H1 (cell line): ENCODE results near the gene FMO4. TPM values are rescaled to one million over a fixed set of nuclear protein-coding genes. Genes with fewer than 3 reads are reported as not detected.

ENCODE experiments used
- CTCF ChIA-PET: fragments of 300-600 bp; sonication (Branson Sonifier 250); formaldehyde crosslinking; loops from one replicate; lab custom pipeline; 2021; ENCODE audit not compliant: partially characterized antibody; lab: Charles Lee
- POLR2A ChIA-PET: fragments of 300-600 bp; sonication (Branson Sonifier 250); formaldehyde crosslinking; loops from one replicate; lab custom pipeline; 2021; ENCODE audit warnings: inconsistent platforms; ENCODE audit not compliant: partially characterized antibody; lab: Charles Lee
- DNase-seq, 2 experiments: peaks; one replicate each; pipeline versions ENCODE4 v3.0.0 to v3.0.0-alpha.2; 2010 to 2022; ENCODE audit warnings: low spot score in 2 of 2, low read depth in 1 of 2, mixed read lengths in 1 of 2
- FAIRE-seq: peaks from 2 replicates; lab custom pipeline; 2011; peaks lifted over from hg19 to GRCh38; lab: Jason Lieb, UNC
- H2AFZ ChIP-seq: 2 replicates; pipeline ENCODE4 v1.8.1; 2012; ENCODE audit warnings: low read length, inconsistent platforms
- H2AK5ac ChIP-seq: 2 replicates; pipeline ENCODE4 v1.6.1; 2013; ENCODE audit warnings: low read depth, low read length
- H2BK120ac ChIP-seq: replicated peaks from 2 replicates; pipeline ENCODE3; 2013; ENCODE audit warnings: low read depth, low read length, inconsistent platforms
- H2BK12ac ChIP-seq: 2 replicates; pipeline ENCODE4 v1.6.1; 2013; ENCODE audit warnings: low read depth, low read length
- H2BK15ac ChIP-seq: 2 replicates; pipeline ENCODE4 v1.6.1; 2013; ENCODE audit warnings: low read length
- H2BK20ac ChIP-seq: 2 replicates; pipeline ENCODE4 v1.6.1; 2013; ENCODE audit warnings: low read length
- H2BK5ac ChIP-seq: 2 replicates; pipeline ENCODE4 v1.6.1; 2013; ENCODE audit warnings: low read depth, low read length
- H3K14ac ChIP-seq: 2 replicates; pipeline ENCODE4 v1.6.1; 2013; ENCODE audit warnings: inconsistent platforms; ENCODE audit not compliant: insufficient read length
- H3K18ac ChIP-seq: 2 replicates; pipeline ENCODE4 v1.6.1; 2013; ENCODE audit warnings: low read length; ENCODE audit errors: extremely low read depth
- H3K23ac ChIP-seq: 2 replicates; pipeline ENCODE4 v1.6.1; 2013; ENCODE audit warnings: inconsistent platforms; ENCODE audit not compliant: insufficient read length
- H3K23me2 ChIP-seq: 2 replicates; pipeline ENCODE4 v1.6.1; 2013; ENCODE audit warnings: low read depth, low read length
- H3K27ac ChIP-seq: 2 replicates; pipeline ENCODE4 v1.6.1; 2011; ENCODE audit warnings: low read depth, low read length, inconsistent platforms
- H3K27me3 ChIP-seq, 4 experiments: replicated peaks in 1 of 4; 1 replicate in 1 of 4; 2 replicates in 3 of 4; pipeline versions ENCODE4 v1.6.1 to v1.8.1; 2011 to 2013; ENCODE audit warnings: low read length in 3 of 4, mild to moderate bottlenecking in 3 of 4, inconsistent platforms in 2 of 4, mixed read lengths in 2 of 4, moderate library complexity in 1 of 4; ENCODE audit not compliant: control insufficient read depth in 3 of 4, insufficient read depth in 3 of 4; ENCODE audit errors: extremely low read depth in 1 of 4
- H3K36me3 ChIP-seq, 4 experiments: 2 replicates each; pipeline versions ENCODE4 v1.6.1 to v1.8.1; 2011 to 2013; ENCODE audit warnings: mild to moderate bottlenecking in 4 of 4, low read length in 3 of 4, moderate library complexity in 2 of 4, control low read depth in 1 of 4, inconsistent platforms in 1 of 4; ENCODE audit not compliant: insufficient read depth in 4 of 4, control insufficient read depth in 2 of 4
- H3K4ac ChIP-seq: replicated peaks from 2 replicates; pipeline ENCODE3; 2013; ENCODE audit warnings: low read length, low read depth, mixed read lengths, inconsistent platforms; ENCODE audit not compliant: insufficient read length
- H3K4me1 ChIP-seq, 4 experiments: replicated peaks in 1 of 4; 1 replicate in 1 of 4; 2 replicates in 3 of 4; pipeline versions ENCODE4 v1.6.1 to v1.8.1; 2011 to 2013; ENCODE audit warnings: low read length in 3 of 4, inconsistent platforms in 2 of 4, mixed read lengths in 1 of 4; ENCODE audit not compliant: insufficient read depth in 4 of 4, control insufficient read depth in 3 of 4
- H3K4me2 ChIP-seq, 2 experiments: 2 replicates each; pipeline versions ENCODE4 v1.6.1 to v1.8.1; 2011 to 2013; ENCODE audit warnings: low read depth in 2 of 2, low read length in 2 of 2, control low read depth in 1 of 2, inconsistent platforms in 1 of 2, mild to moderate bottlenecking in 1 of 2; ENCODE audit not compliant: insufficient read depth in 1 of 2
- H3K4me3 ChIP-seq, 4 experiments: fragments of 200-600, 300-600 bp in 1 of 4; sonication (generic), shearing (Covaris generic), sonication (Bioruptor Twin) in 1 of 4; 2 replicates each; pipeline versions ENCODE4 v1.5.1 to v1.8.1; 2011 to 2016; ENCODE audit warnings: low read length in 4 of 4, low read depth in 3 of 4, control low read depth in 2 of 4, inconsistent platforms in 2 of 4, mild to moderate bottlenecking in 2 of 4, mixed read lengths in 1 of 4, moderate library complexity in 1 of 4; ENCODE audit not compliant: insufficient read depth in 2 of 4; ENCODE audit errors: extremely low read depth in 1 of 4
- H3K56ac ChIP-seq: replicated peaks from 2 replicates; pipeline ENCODE3; 2013; ENCODE audit warnings: low read depth, mild to moderate bottlenecking, mixed read lengths, low read length, inconsistent platforms; ENCODE audit not compliant: insufficient read length
- H3K79me1 ChIP-seq: 2 replicates; pipeline ENCODE4 v1.6.1; 2013; ENCODE audit warnings: low read depth, low read length, control low read depth
- H3K79me2 ChIP-seq, 2 experiments: 2 replicates each; pipeline versions ENCODE4 v1.6.1 to v1.8.1; 2012 to 2013; ENCODE audit warnings: low read length in 2 of 2, mild to moderate bottlenecking in 2 of 2, inconsistent platforms in 1 of 2; ENCODE audit not compliant: insufficient read depth in 2 of 2, control insufficient read depth in 1 of 2
- H3K9ac ChIP-seq, 4 experiments: replicated peaks in 1 of 4; 1 replicate in 1 of 4; 2 replicates in 3 of 4; pipeline versions ENCODE4 v1.6.1 to v1.8.1; 2011 to 2013; ENCODE audit warnings: low read depth in 3 of 4, low read length in 3 of 4, control low read depth in 2 of 4, mild to moderate bottlenecking in 2 of 4, moderate library complexity in 2 of 4, inconsistent platforms in 1 of 4; ENCODE audit errors: extremely low read depth in 1 of 4
- H3K9me3 ChIP-seq, 2 experiments: 2 replicates each; pipeline versions ENCODE4 v1.6.1 to v1.8.1; 2012 to 2013; ENCODE audit warnings: mild to moderate bottlenecking in 2 of 2, moderate library complexity in 2 of 2, control low read depth in 1 of 2, inconsistent platforms in 1 of 2, low read depth in 1 of 2, low read length in 1 of 2, mixed read lengths in 1 of 2; ENCODE audit not compliant: insufficient read depth in 2 of 2
- H4K20me1 ChIP-seq, 2 experiments: replicated peaks in 1 of 2; 2 replicates each; pipeline versions ENCODE3 to v1.8.1; 2011 to 2013; ENCODE audit warnings: inconsistent platforms in 2 of 2, low read length in 2 of 2, mild to moderate bottlenecking in 1 of 2; ENCODE audit not compliant: insufficient read depth in 2 of 2, control insufficient read depth in 1 of 2
- H4K5ac ChIP-seq: 2 replicates; pipeline ENCODE4 v1.6.1; 2013; ENCODE audit warnings: low read length, low read depth, mixed read lengths, inconsistent platforms; ENCODE audit not compliant: insufficient read length
- H4K8ac ChIP-seq: 2 replicates; pipeline ENCODE4 v1.8.0; 2013; ENCODE audit warnings: mild to moderate bottlenecking, moderate library complexity, low read length, inconsistent platforms; ENCODE audit not compliant: insufficient read depth; ENCODE audit errors: extremely low read depth
- H4K91ac ChIP-seq: replicated peaks from 2 replicates; pipeline ENCODE3; 2013; ENCODE audit warnings: low read length, mixed read lengths, inconsistent platforms; ENCODE audit not compliant: insufficient read length
- BCL11A ChIP-seq, 2 experiments: IDR thresholded peaks; one replicate each; pipeline ENCODE4 v1.6.1; 2011; ENCODE audit warnings: low read depth in 2 of 2, low read length in 2 of 2, mild to moderate bottlenecking in 2 of 2
- CHD1 ChIP-seq: IDR thresholded peaks from 2 replicates; pipeline ENCODE4 v1.6.1; 2012; ENCODE audit warnings: low read depth, low read length, improper control_type of control experiment
- CREB1 ChIP-seq: IDR thresholded peaks from 2 replicates; pipeline ENCODE4 v1.6.1; 2012; ENCODE audit warnings: inconsistent platforms
- HDAC2 ChIP-seq, 2 experiments: fragments of 300-600 bp in 1 of 2; sonication (generic) in 1 of 2; IDR thresholded peaks; 2 replicates each; pipeline ENCODE4 v1.6.1; 2011 to 2012; ENCODE audit warnings: low read depth in 2 of 2, low read length in 2 of 2, mild to moderate bottlenecking in 2 of 2, moderate library complexity in 2 of 2, borderline replicate concordance in 1 of 2, inconsistent platforms in 1 of 2
- KDM4A ChIP-seq: IDR thresholded peaks from one replicate; pipeline ENCODE4 v1.7.1; 2012; ENCODE audit warnings: low read depth, mild to moderate bottlenecking, moderate library complexity, low read length, inconsistent platforms; ENCODE audit not compliant: severe bottlenecking
- NRF1 ChIP-seq: IDR thresholded peaks from 2 replicates; pipeline ENCODE4 v1.6.1; 2011; ENCODE audit warnings: mild to moderate bottlenecking, low read depth, low read length, improper control_type of control experiment
- RFX5 ChIP-seq: IDR thresholded peaks from 2 replicates; pipeline ENCODE4 v1.6.1; 2011; ENCODE audit warnings: low read depth, low read length, improper control_type of control experiment, borderline replicate concordance
- SP1 ChIP-seq: IDR thresholded peaks from 2 replicates; pipeline ENCODE4 v1.6.1; 2011; ENCODE audit warnings: low read depth, low read length
- SUZ12 ChIP-seq: fragments of 200-600 bp; sonication (generic); IDR thresholded peaks from 2 replicates; pipeline ENCODE4 v1.6.1; 2012; ENCODE audit warnings: mild to moderate bottlenecking, inconsistent platforms, low read length, moderate library complexity, mixed read lengths
- TCF12 ChIP-seq: IDR thresholded peaks from 2 replicates; pipeline ENCODE4 v1.6.1; 2011; ENCODE audit warnings: low read depth, mild to moderate bottlenecking, low read length
- YY1 ChIP-seq: IDR thresholded peaks from 2 replicates; pipeline ENCODE4 v1.6.1; 2011; ENCODE audit warnings: low read depth, mild to moderate bottlenecking, low read length
- polyA plus RNA-seq, 7 experiments: library from polyadenylated mRNA; depleted of rRNA in 3 of 7; stranded (reverse) in 5 of 7; unstranded in 2 of 7; fragments of >200 nt in 5 of 7; fragments of 200-250 nt in 2 of 7; gene quantifications; 1 replicate in 5 of 7; 2 replicates in 1 of 7; 4 replicates in 1 of 7; pipeline versions ENCODE4 v1.2.1 to v1.2.3, GENCODE V29; 2011 to 2013; ENCODE audit warnings: missing spikeins in 2 of 7, mixed read lengths in 2 of 7
- total RNA-seq: library from RNA; stranded (reverse); fragmentation: NEBNext Ultra II Directional; extraction: Animal tissue kit (Norgen Biotek cat#: 25700); gene quantifications from 2 replicates; pipeline ENCODE4 v1.2.1, GENCODE V29; 2021
- TF ChIP-seq, protein P1 (sequence below): IDR thresholded peaks from 2 replicates; pipeline ENCODE4 v1.6.1; 2012; ENCODE audit warnings: inconsistent platforms
- TF ChIP-seq, protein P2 (sequence below): IDR thresholded peaks from 2 replicates; pipeline ENCODE4 v1.6.1; 2011; ENCODE audit warnings: low read length, improper control_type of control experiment

The FMO4 gene
- total and polyA plus RNA-seq, 2 of the 8 experiments (the other 6 are each of a cell fraction or from before 2014, with no cell fraction given), result 1.5 to 2.3 TPM

DNA sequence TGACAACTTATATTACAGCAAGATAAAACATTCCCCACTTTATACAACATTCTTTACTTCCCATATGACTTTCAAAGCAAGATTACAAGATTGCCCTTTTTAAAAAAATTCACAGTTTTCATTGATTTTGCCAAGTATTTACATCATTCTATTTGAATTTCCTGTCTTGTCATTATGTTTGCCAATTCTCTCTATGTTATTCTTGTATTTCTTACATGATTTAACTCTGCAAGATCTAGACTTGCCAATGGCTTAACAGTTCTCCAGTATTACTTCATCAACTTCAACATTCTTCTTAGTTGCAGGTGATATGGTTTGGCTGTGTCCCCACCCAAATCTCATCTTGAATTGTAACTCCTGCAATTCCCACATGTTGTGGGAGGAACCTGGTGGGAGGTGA, 31.6 kb downstream of the FMO4 start:
- Histone ChIP-seq H2AK5ac (no peak overlapping the region), H4K91ac (no peak overlapping the region), H3K18ac (no peak overlapping the region), H3K14ac (no peak overlapping the region), H3K27me3 (no peaks in the 10 kb centered on the region), H3K4me1 (no peaks in the 10 kb centered on the region), H2BK120ac (no peak overlapping the region), H2BK5ac (no peak overlapping the region), H2AFZ (no peak overlapping the region), H2BK12ac (no peak overlapping the region), H3K36me3 (no peaks in the 10 kb centered on the region), H2BK20ac (no peak overlapping the region), H3K79me2 (no peaks in the 10 kb centered on the region), H3K23ac (no peak overlapping the region), H3K23me2 (no peaks in the 10 kb centered on the region), H3K9ac (no peak overlapping the region), H3K9me3 (0 out of 4 replicates have a peak, but pooled peaks cover 0 to 2% of the 10 kb centered on the region in 2 experiments), H3K4me2 (no peak overlapping the region), H4K8ac (no peak overlapping the region), H3K4ac (no peak overlapping the region), H3K4me3 (no peak overlapping the region), H3K56ac (no peak overlapping the region), H4K5ac (no peak overlapping the region), H4K20me1 (no peaks in the 10 kb centered on the region), H3K79me1 (no peaks in the 10 kb centered on the region), H2BK15ac (no peak overlapping the region), H3K27ac (no peak overlapping the region)
- DNase-seq (no peak), FAIRE-seq (no peak)
- ChIA-PET POLR2A (interaction anchor here (1.4 kb wide), 1 partner anchor 8 kb away, joined by 3 read pairs; no protein-coding TSS in a partner anchor), CTCF (interaction anchor here (2.7 kb wide), 1 partner anchor 13 kb away, joined by 12 read pairs; no protein-coding TSS in a partner anchor)
- no peak for TF ChIP-seq SUZ12
- TF ChIP-seq TCF12, result no peak
- no peak for TF ChIP-seq NRF1
- TF ChIP-seq BCL11A (IDR thresholded peaks at IDR 0.05; ENCODE audit: low read depth in 2 of 2, low read length in 2 of 2), result no peak
- TF ChIP-seq RFX5, result no peak
- TF ChIP-seq, protein P1, sequence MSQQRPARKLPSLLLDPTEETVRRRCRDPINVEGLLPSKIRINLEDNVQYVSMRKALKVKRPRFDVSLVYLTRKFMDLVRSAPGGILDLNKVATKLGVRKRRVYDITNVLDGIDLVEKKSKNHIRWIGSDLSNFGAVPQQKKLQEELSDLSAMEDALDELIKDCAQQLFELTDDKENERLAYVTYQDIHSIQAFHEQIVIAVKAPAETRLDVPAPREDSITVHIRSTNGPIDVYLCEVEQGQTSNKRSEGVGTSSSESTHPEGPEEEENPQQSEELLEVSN, result no peak
- TF ChIP-seq YY1, result no peak
- TF ChIP-seq CHD1, result no peak
- TF ChIP-seq, protein P2, sequence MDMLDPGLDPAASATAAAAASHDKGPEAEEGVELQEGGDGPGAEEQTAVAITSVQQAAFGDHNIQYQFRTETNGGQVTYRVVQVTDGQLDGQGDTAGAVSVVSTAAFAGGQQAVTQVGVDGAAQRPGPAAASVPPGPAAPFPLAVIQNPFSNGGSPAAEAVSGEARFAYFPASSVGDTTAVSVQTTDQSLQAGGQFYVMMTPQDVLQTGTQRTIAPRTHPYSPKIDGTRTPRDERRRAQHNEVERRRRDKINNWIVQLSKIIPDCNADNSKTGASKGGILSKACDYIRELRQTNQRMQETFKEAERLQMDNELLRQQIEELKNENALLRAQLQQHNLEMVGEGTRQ, result no peak
- no peak for TF ChIP-seq SP1
- no peak for TF ChIP-seq HDAC2 (IDR thresholded peaks at IDR 0.05; ENCODE audit: borderline replicate concordance in 1 of 2, low read depth in 2 of 2, low read length in 2 of 2)
- TF ChIP-seq CREB1, result no peak
- TF ChIP-seq KDM4A, result no peak
